HepG2 (cell line): ENCODE results near the gene MAJIN. TPM values are rescaled to one million over a fixed set of nuclear protein-coding genes. Genes with fewer than 3 reads are reported as not detected.

ENCODE experiments used
- ATAC-seq: fragments of 200-7000 bp; cut with Tn5 transposase; 3 replicates; pipeline ENCODE4 v1.9.1; 2020; ENCODE audit warnings: mild to moderate bottlenecking, moderate library complexity
- BruUV-seq: library from RNA; stranded (reverse); fragments of 400-500 nt; replicated peaks from 2 replicates; lab custom pipeline; 2021; lab: Mats Ljungman, UMichigan
- CTCF ChIA-PET: fragments of 300-600 bp; formaldehyde crosslinking; extraction: SDS; loops from one replicate; lab custom pipeline; 2021; ENCODE audit warnings: low total read pairs, inconsistent platforms, low intra/inter-chr PET ratio; lab: Yijun Ruan, JAX
- POLR2A ChIA-PET: fragments of 350-600 bp; sonication (Branson Sonifier 250); formaldehyde crosslinking; loops from one replicate; lab custom pipeline; 2020; ENCODE audit warnings: antibody characterized with exemption, inconsistent platforms; lab: Yijun Ruan, JAX
- DNase-seq: peaks from one replicate; pipeline ENCODE4 v3.0.0-alpha.2; 2015; ENCODE audit warnings: low spot score
- FAIRE-seq: peaks from 3 replicates; lab custom pipeline; 2011; peaks lifted over from hg19 to GRCh38; lab: Jason Lieb, UNC
- H2AFZ ChIP-seq: one replicate; pipeline ENCODE4 v1.6.1; 2011; ENCODE audit warnings: low read length, inconsistent platforms
- H3K27ac ChIP-seq: fragments of 300-600 bp; 3 replicates; pipeline ENCODE4 v1.8.0; 2011; ENCODE audit warnings: mixed run types, mild to moderate bottlenecking, mixed read lengths, low read length, inconsistent platforms; ENCODE audit not compliant: insufficient read depth; ENCODE audit errors: extremely low read length
- H3K27me3 ChIP-seq, 2 experiments: fragments of 200-600 bp in 1 of 2; 2 replicates in 1 of 2; 3 replicates in 1 of 2; pipeline versions ENCODE4 v1.6.0 to v1.8.0; 2011; ENCODE audit warnings: low read length in 2 of 2, mild to moderate bottlenecking in 2 of 2, moderate library complexity in 2 of 2, inconsistent platforms in 1 of 2; ENCODE audit not compliant: insufficient read depth in 2 of 2, control insufficient read depth in 1 of 2
- H3K36me3 ChIP-seq, 2 experiments: fragments of 200-600 bp in 1 of 2; replicated peaks in 1 of 2; 2 replicates in 1 of 2; 3 replicates in 1 of 2; pipeline versions ENCODE4 v1.5.1 to v1.8.0; 2011; ENCODE audit warnings: low read length in 2 of 2, inconsistent platforms in 1 of 2; ENCODE audit not compliant: insufficient read depth in 2 of 2, control insufficient read depth in 1 of 2
- H3K4me1 ChIP-seq: 2 replicates; pipeline ENCODE4 v1.5.1; 2012; ENCODE audit warnings: low read length, inconsistent platforms; ENCODE audit not compliant: insufficient read depth
- H3K4me2 ChIP-seq: 2 replicates; pipeline ENCODE4 v1.6.0; 2011; ENCODE audit warnings: low read depth, low read length, inconsistent platforms
- H3K4me3 ChIP-seq, 3 experiments: fragments of 200-600 bp in 1 of 3; sonication (generic), shearing (Covaris generic) in 1 of 3; replicated peaks in 1 of 3; 2 replicates each; pipeline ENCODE4 v1.5.1; 2011 to 2016; ENCODE audit warnings: low read length in 3 of 3, inconsistent platforms in 2 of 3, low read depth in 2 of 3, mild to moderate bottlenecking in 2 of 3, control low read depth in 1 of 3, mixed read lengths in 1 of 3; ENCODE audit not compliant: insufficient read depth in 1 of 3
- H3K79me2 ChIP-seq: one replicate; pipeline ENCODE4 v1.6.1; 2011; ENCODE audit warnings: low read length, inconsistent platforms; ENCODE audit not compliant: insufficient read depth
- H3K9ac ChIP-seq: 2 replicates; pipeline ENCODE4 v1.6.0; 2011; ENCODE audit warnings: mild to moderate bottlenecking, low read depth, low read length, inconsistent platforms; ENCODE audit not compliant: insufficient read depth
- H3K9me3 ChIP-seq: 2 replicates; pipeline ENCODE4 v1.5.1; 2012; ENCODE audit warnings: mild to moderate bottlenecking, low read length
- H4K20me1 ChIP-seq: 2 replicates; pipeline ENCODE4 v1.6.0; 2011; ENCODE audit warnings: inconsistent platforms, mild to moderate bottlenecking, low read length, moderate library complexity; ENCODE audit not compliant: insufficient read depth
- BRCA1 ChIP-seq: sonication (generic); formaldehyde crosslinking; IDR thresholded peaks from 2 replicates; pipeline ENCODE4 v1.4.0; 2020; ENCODE audit warnings: missing genetic modification reagents
- HHEX ChIP-seq: IDR thresholded peaks from 2 replicates; pipeline ENCODE4 v1.6.1; 2016; ENCODE audit warnings: control low read depth
- KLF11 ChIP-seq: IDR thresholded peaks from 2 replicates; pipeline ENCODE4 v1.6.1; 2016; ENCODE audit warnings: missing compliant biosample characterization
- NKX3-1 ChIP-seq: sonication (generic); formaldehyde crosslinking; IDR thresholded peaks from 2 replicates; pipeline ENCODE4 v1.5.0; 2020; ENCODE audit warnings: missing genetic modification reagents
- NRL ChIP-seq: sonication (generic); formaldehyde crosslinking; IDR thresholded peaks from 2 replicates; pipeline ENCODE4 v1.5.0; 2020; ENCODE audit warnings: missing genetic modification reagents, mild to moderate bottlenecking, moderate library complexity, borderline replicate concordance
- SYNCRIP ChIP-seq: fragments of 200-400 bp; formaldehyde crosslinking; IDR thresholded peaks from 2 replicates; pipeline ENCODE4 v1.6.1; 2018; ENCODE audit warnings: mild to moderate bottlenecking, low read depth, low read length; ENCODE audit not compliant: insufficient read depth
- ZGPAT ChIP-seq: IDR thresholded peaks from 2 replicates; pipeline ENCODE4 v1.6.1; 2016; ENCODE audit warnings: mild to moderate bottlenecking
- ZNF552 ChIP-seq: sonication (generic); formaldehyde crosslinking; IDR thresholded peaks from 2 replicates; pipeline ENCODE4 v1.9.0; 2022; ENCODE audit warnings: missing genetic modification reagents, mild to moderate bottlenecking, borderline replicate concordance
- ZNF563 ChIP-seq: sonication (generic); formaldehyde crosslinking; IDR thresholded peaks from 2 replicates; pipeline ENCODE4 v1.8.0; 2022; ENCODE audit warnings: mild to moderate bottlenecking, moderate library complexity, missing genetic modification reagents
- ZSCAN30 ChIP-seq: sonication (generic); formaldehyde crosslinking; IDR thresholded peaks from 2 replicates; pipeline ENCODE4 v1.5.0; 2020; ENCODE audit warnings: mild to moderate bottlenecking, missing genetic modification reagents
- WGBS: methylation state at CpG from one replicate; pipeline ENCODE4 v1.1.6; 2017; ENCODE audit warnings: low lambda C conversion rate; 5-methylcytosine and 5-hydroxymethylcytosine counted together
- in situ Hi-C: cut with HindIII; loops from 2 replicates; pipeline ENCODE4 v1.10.0; 2017; ENCODE audit warnings: low pct_unique_long_range_greater_than_20kb; ENCODE audit not compliant: extremely low pct_ligation_motif_present
- intact Hi-C: fragments of 100-400 bp; cut with micrococcal nuclease; formaldehyde crosslinking; loops from one replicate; pipeline ENCODE4 v1.10.0; 2022; ENCODE audit not compliant: unreplicated experiment
- polyA plus RNA-seq, 8 experiments: library from polyadenylated mRNA; depleted of rRNA in 3 of 8; stranded (reverse) in 7 of 8; unstranded in 1 of 8; fragments of >200 nt; fragmentation: Illumina TruSeq in 4 of 8; extraction: Trizol in 4 of 8; gene quantifications; 2 replicates each; pipeline versions ENCODE4 v1.2.1 to v1.2.3, GENCODE V29; 2011 to 2016; ENCODE audit warnings: low read depth in 4 of 8, missing spikeins in 1 of 8, mixed read lengths in 1 of 8; ENCODE audit not compliant: insufficient read depth in 1 of 8
- total RNA-seq, 5 experiments: library from RNA; depleted of rRNA; stranded (reverse); fragments of >200 nt; fragmentation: Illumina TruSeq; extraction: Trizol; gene quantifications; 2 replicates each; pipeline ENCODE4 v1.2.3, GENCODE V29; 2016; ENCODE audit warnings: low read depth in 1 of 5
- TF ChIP-seq, protein P1 (sequence below): sonication (generic); formaldehyde crosslinking; conservative IDR thresholded peaks from 2 replicates; pipeline ENCODE4 v1.8.0; 2022; ENCODE audit warnings: low read depth, missing genetic modification reagents

MAJIN gene
- total and polyA plus RNA-seq, 2 of the 13 experiments (the other 11 are each of a cell fraction or from before 2014, with no cell fraction given): not detected

DNA sequence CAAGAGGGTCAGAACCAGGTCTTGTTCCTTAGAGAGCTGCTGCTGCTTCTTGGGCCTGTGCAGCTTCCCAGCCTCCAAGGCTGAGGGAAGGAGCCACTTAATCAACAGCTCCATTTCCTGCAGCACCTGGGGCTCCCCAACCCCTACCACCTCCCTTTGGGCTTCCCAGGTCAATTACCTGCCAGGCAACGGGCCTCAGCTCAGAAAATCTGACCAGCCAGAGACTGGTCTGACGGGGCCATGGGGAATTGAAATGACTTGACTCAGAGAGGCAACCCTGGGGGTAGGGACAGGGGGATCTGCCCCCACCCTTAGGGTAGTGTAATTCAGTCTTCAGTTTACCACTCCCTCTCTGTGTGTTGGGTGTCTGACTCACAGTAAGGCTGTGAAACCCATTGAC, 4.7 kb upstream of the MAJIN start:
- Histone ChIP-seq H2AFZ (no peak overlapping the region), H3K4me2 (no peak overlapping the region), H3K4me3 (no peak overlapping the region), H3K79me2 (no peaks in the 10 kb centered on the region), H3K9me3 (no peaks in the 10 kb centered on the region), H3K27me3 (peaks cover 0 to 14% of the 10 kb centered on the region in 2 experiments; a peak in 3 of 5 replicates), H3K4me1 (no peaks in the 10 kb centered on the region), H3K27ac (no peak overlapping the region), H4K20me1 (no peaks in the 10 kb centered on the region), H3K36me3 (no peaks in the 10 kb centered on the region), H3K9ac (no peak overlapping the region)
- TF ChIP-seq, protein P1, sequence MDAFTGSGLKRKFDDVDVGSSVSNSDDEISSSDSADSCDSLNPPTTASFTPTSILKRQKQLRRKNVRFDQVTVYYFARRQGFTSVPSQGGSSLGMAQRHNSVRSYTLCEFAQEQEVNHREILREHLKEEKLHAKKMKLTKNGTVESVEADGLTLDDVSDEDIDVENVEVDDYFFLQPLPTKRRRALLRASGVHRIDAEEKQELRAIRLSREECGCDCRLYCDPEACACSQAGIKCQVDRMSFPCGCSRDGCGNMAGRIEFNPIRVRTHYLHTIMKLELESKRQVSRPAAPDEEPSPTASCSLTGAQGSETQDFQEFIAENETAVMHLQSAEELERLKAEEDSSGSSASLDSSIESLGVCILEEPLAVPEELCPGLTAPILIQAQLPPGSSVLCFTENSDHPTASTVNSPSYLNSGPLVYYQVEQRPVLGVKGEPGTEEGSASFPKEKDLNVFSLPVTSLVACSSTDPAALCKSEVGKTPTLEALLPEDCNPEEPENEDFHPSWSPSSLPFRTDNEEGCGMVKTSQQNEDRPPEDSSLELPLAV (CRISPR knock-in tag): no peak
- TF ChIP-seq BRCA1 (CRISPR knock-in tag) (no peak), ZNF552 (CRISPR knock-in tag) (no peak), ZGPAT (CRISPR knock-in tag) (no peak), ZNF563 (no peak), NKX3-1 (CRISPR knock-in tag) (no peak), NRL (CRISPR knock-in tag) (no peak), ZSCAN30 (no peak), KLF11 (CRISPR knock-in tag) (no peak), HHEX (CRISPR knock-in tag) (no peak), SYNCRIP (no peak)
- DNase-seq (no peak), FAIRE-seq (no peak), ATAC-seq (no peak)
- ChIA-PET CTCF (no interaction called here), POLR2A (no interaction called here)
- intact Hi-C loops: no loop called here
- in situ Hi-C loops: no loop called here
- BruUV-seq: no TSS peak
- 5% methylated on average over 2 of the region's 2 CpGs for WGBS
